SU-DHL-6 (cell line): ENCODE measurements around the gene RFTN1.

Source experiments
- H2AFZ ChIP-seq: fragments of 200-600 bp; sonication (generic); 2 replicates; pipeline ENCODE4 v1.6.1; 2014; ENCODE audit warnings: low read depth, mild to moderate bottlenecking, moderate library complexity, mixed read lengths, antibody characterized with exemption, low read length; ENCODE audit not compliant: severe bottlenecking
- H3F3A ChIP-seq: fragments of 200-600 bp; shearing (Covaris generic); 2 replicates; pipeline ENCODE4 v1.6.0; 2016; ENCODE audit warnings: antibody characterized with exemption, mild to moderate bottlenecking; ENCODE audit not compliant: insufficient read depth
- H3K27ac ChIP-seq: fragments of 200-600 bp; sonication (generic); 2 replicates; pipeline ENCODE4 v1.5.1; 2016; ENCODE audit warnings: low read depth, mild to moderate bottlenecking, low read length, moderate library complexity, mixed read lengths
- H3K27me3 ChIP-seq: fragments of 200-600 bp; sonication (generic), shearing (Covaris generic); 2 replicates; pipeline ENCODE4 v1.6.0; 2014; ENCODE audit warnings: mild to moderate bottlenecking, low read length
- H3K36me3 ChIP-seq: fragments of 200-600 bp; sonication (generic); 2 replicates; pipeline ENCODE4 v1.6.1; 2014; ENCODE audit warnings: mild to moderate bottlenecking, low read length, mixed read lengths
- H3K4me2 ChIP-seq: fragments of 300-600, 200-600 bp; shearing (Covaris generic), sonication (generic); 2 replicates; pipeline ENCODE4 v1.6.0; 2014; ENCODE audit warnings: low read length, low read depth, mild to moderate bottlenecking; ENCODE audit not compliant: poor library complexity, severe bottlenecking
- H3K4me3 ChIP-seq: fragments of 200-600 bp; sonication (generic); 2 replicates; pipeline ENCODE4 v1.5.1; 2014; ENCODE audit warnings: antibody characterized with exemption, low read length, mild to moderate bottlenecking, mixed read lengths; ENCODE audit not compliant: insufficient read depth, poor library complexity, severe bottlenecking
- H3K79me2 ChIP-seq: fragments of 200-600 bp; sonication (generic); 2 replicates; pipeline ENCODE4 v1.6.1; 2014; ENCODE audit warnings: mild to moderate bottlenecking, low read length, moderate library complexity; ENCODE audit not compliant: insufficient read depth
- H3K9ac ChIP-seq: fragments of 200-600 bp; sonication (generic); 2 replicates; pipeline ENCODE4 v1.7.0; 2014; ENCODE audit warnings: mild to moderate bottlenecking, low read length
- H3K9me2 ChIP-seq: fragments of 200-600 bp; sonication (generic); replicated peaks from 2 replicates; pipeline ENCODE4 v1.6.1; 2014; ENCODE audit warnings: low read length; ENCODE audit not compliant: insufficient read depth
- H3K9me3 ChIP-seq: fragments of 200-600 bp; sonication (generic); 2 replicates; pipeline ENCODE4 v1.6.1; 2014; ENCODE audit warnings: low read length, mixed read lengths; ENCODE audit not compliant: insufficient read depth
- H4K20me1 ChIP-seq: fragments of 200-600 bp; sonication (generic); 2 replicates; pipeline ENCODE4 v1.6.1; 2014; ENCODE audit warnings: low read depth, mild to moderate bottlenecking, antibody characterized with exemption, low read length, moderate library complexity, mixed read lengths
- EZH2phosphoT487 ChIP-seq: fragments of 200-600 bp; sonication (generic), shearing (Covaris generic); conservative IDR thresholded peaks from 2 replicates; pipeline ENCODE4 v1.6.1; 2018; ENCODE audit warnings: mild to moderate bottlenecking, antibody characterized with exemption, low read length, moderate library complexity, mixed read lengths
- TF ChIP-seq, protein P1 (sequence below): fragments of 200-600 bp; sonication (generic); IDR thresholded peaks from one replicate; pipeline ENCODE4 v1.5.1; 2017; ENCODE audit warnings: antibody characterized with exemption, mild to moderate bottlenecking, low read length, moderate library complexity; ENCODE audit not compliant: insufficient read depth, poor library complexity, severe bottlenecking

The RFTN1 gene

DNA sequence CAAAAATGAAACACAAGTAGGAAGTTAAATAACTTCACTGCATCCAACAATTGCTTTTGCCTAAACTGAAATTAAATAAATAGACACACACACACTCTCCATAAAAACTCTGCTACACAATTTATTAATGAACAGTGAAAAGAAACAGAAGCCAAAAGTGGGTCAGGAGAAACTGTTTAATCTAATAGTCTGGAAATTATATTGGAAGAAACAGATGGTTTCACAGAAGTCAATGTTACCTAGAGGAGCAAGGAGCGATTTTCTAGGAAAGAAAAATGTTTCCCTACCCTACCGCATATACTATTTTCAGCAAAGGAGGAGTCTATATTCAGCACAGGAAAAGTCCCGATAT is 32.0 kb downstream of the RFTN1 start:
- H3K9me2 ChIP-seq = no peaks in the 10 kb centered on the region
- H3K36me3 ChIP-seq = peaks cover 56% of the 10 kb centered on the region
- no peak overlapping the region for H3K9ac ChIP-seq
- H3K79me2 ChIP-seq = peaks cover 100% of the 10 kb centered on the region
- H3K9me3 ChIP-seq = no peaks in the 10 kb centered on the region
- H3K27ac ChIP-seq = peak overlapping the region; percentile 62
- peak overlapping the region; percentile 16 for H3K4me2 ChIP-seq
- H4K20me1 ChIP-seq = peaks cover 27% of the 10 kb centered on the region
- no peaks in the 10 kb centered on the region for H3K27me3 ChIP-seq
- H3F3A ChIP-seq = peaks cover 26% of the 10 kb centered on the region
- no peak overlapping the region for H2AFZ ChIP-seq
- TF ChIP-seq, protein P1, sequence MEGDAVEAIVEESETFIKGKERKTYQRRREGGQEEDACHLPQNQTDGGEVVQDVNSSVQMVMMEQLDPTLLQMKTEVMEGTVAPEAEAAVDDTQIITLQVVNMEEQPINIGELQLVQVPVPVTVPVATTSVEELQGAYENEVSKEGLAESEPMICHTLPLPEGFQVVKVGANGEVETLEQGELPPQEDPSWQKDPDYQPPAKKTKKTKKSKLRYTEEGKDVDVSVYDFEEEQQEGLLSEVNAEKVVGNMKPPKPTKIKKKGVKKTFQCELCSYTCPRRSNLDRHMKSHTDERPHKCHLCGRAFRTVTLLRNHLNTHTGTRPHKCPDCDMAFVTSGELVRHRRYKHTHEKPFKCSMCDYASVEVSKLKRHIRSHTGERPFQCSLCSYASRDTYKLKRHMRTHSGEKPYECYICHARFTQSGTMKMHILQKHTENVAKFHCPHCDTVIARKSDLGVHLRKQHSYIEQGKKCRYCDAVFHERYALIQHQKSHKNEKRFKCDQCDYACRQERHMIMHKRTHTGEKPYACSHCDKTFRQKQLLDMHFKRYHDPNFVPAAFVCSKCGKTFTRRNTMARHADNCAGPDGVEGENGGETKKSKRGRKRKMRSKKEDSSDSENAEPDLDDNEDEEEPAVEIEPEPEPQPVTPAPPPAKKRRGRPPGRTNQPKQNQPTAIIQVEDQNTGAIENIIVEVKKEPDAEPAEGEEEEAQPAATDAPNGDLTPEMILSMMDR = no peak
- no peak for TF ChIP-seq EZH2phosphoT487
- H3K4me3 ChIP-seq = no peak overlapping the region

GRCh38 chr3:16480861-16481545 is 32.5 kb downstream of the RFTN1 start:
- Histone ChIP-seq H3K9me3 (no peaks in the 10 kb centered on the region), H4K20me1 (peaks cover 27% of the 10 kb centered on the region), H3K4me3 (no peak overlapping the region), H3K79me2 (peaks cover 100% of the 10 kb centered on the region), H3K27me3 (no peaks in the 10 kb centered on the region), H3K9me2 (no peaks in the 10 kb centered on the region), H3K36me3 (peaks cover 61% of the 10 kb centered on the region), H2AFZ (no peak overlapping the region), H3F3A (peaks cover 22% of the 10 kb centered on the region), H3K27ac (peak overlapping the region; percentile 62), H3K9ac (no peak overlapping the region), H3K4me2 (peak overlapping the region; percentile 16)
- TF ChIP-seq, protein P1 = no peak
- TF ChIP-seq EZH2phosphoT487 = no peak

- Histone ChIP-seq H3K4me2 (no peak overlapping the region), H4K20me1 (peaks cover 22% of the 10 kb centered on the region), H3K9me3 (no peaks in the 10 kb centered on the region), H3K79me2 (peaks cover 100% of the 10 kb centered on the region), H2AFZ (no peak overlapping the region), H3K9ac (no peak overlapping the region), H3K36me3 (peaks cover 68% of the 10 kb centered on the region), H3K4me3 (no peak overlapping the region), H3K27ac (peak overlapping the region; percentile 2; the same call in 1 of the 2 replicates), H3K27me3 (no peaks in the 10 kb centered on the region), H3F3A (peaks cover 13% of the 10 kb centered on the region; the same call in 1 of the 2 replicates), H3K9me2 (no peaks in the 10 kb centered on the region)
- no peak for TF ChIP-seq EZH2phosphoT487
- TF ChIP-seq, protein P1 = no peak
Observed at GRCh38 chr3:16478516-16478915, 35.0 kb downstream of the RFTN1 start.
